K562 (cell line): ENCODE measurements around the gene UBE2H. TPM values are rescaled to one million over a fixed set of nuclear protein-coding genes. Genes with fewer than 3 reads are reported as not detected.

Experiments used
- ARID1B ChIP-seq: fragments of 450-650 bp; IDR thresholded peaks from 2 replicates; pipeline ENCODE4 v1.6.1; 2016; ENCODE audit warnings: antibody characterized with exemption, mild to moderate bottlenecking, inconsistent platforms
- CAMTA2 ChIP-seq: fragments of 250-450 bp; sonication (Bioruptor Pico); conservative IDR thresholded peaks from 2 replicates; pipeline ENCODE4 v1.5.1; 2022
- E2F3 ChIP-seq: fragments of 250-450 bp; sonication (Bioruptor Pico); IDR thresholded peaks from 2 replicates; pipeline ENCODE4 v1.4.0; 2020; ENCODE audit warnings: mild to moderate bottlenecking
- EWSR1 ChIP-seq: fragments of 450-650 bp; IDR thresholded peaks from 2 replicates; pipeline ENCODE4 v1.6.1; 2018; ENCODE audit warnings: borderline replicate concordance, mild to moderate bottlenecking, low read depth, moderate library complexity; ENCODE audit not compliant: partially characterized antibody
- FOXJ2 ChIP-seq: fragments of 200-800 bp; sonication (Bioruptor generic); IDR thresholded peaks from 2 replicates; pipeline ENCODE4 v1.6.1; 2016; ENCODE audit warnings: missing genetic modification characterization, missing compliant biosample characterization
- GATAD2B ChIP-seq: fragments of 450-650 bp; IDR thresholded peaks from 2 replicates; pipeline ENCODE4 v1.6.1; 2017; ENCODE audit warnings: mild to moderate bottlenecking, borderline replicate concordance
- L3MBTL2 ChIP-seq: fragments of 450-650 bp; IDR thresholded peaks from 2 replicates; pipeline ENCODE4 v1.6.1; 2016; ENCODE audit warnings: mild to moderate bottlenecking, moderate library complexity
- LCOR ChIP-seq: sonication (generic); formaldehyde crosslinking; IDR thresholded peaks from 2 replicates; pipeline ENCODE4 v1.8.0; 2022; ENCODE audit warnings: mild to moderate bottlenecking, missing genetic modification reagents
- MAFK ChIP-seq: IDR thresholded peaks from 2 replicates; pipeline ENCODE4 v1.6.1; 2011; ENCODE audit warnings: low read length, improper control_type of control experiment
- MYC ChIP-seq, 2 experiments: fragments of 250-450 bp in 1 of 2; sonication (Bioruptor Pico) in 1 of 2; IDR thresholded peaks; 2 replicates each; pipeline versions ENCODE4 v1.5.1 to v1.6.1; 2012 to 2021; ENCODE audit warnings: low read depth in 2 of 2, borderline replicate concordance in 1 of 2, improper control_type of control experiment in 1 of 2, low read length in 1 of 2, mild to moderate bottlenecking in 1 of 2, moderate library complexity in 1 of 2
- NFYB ChIP-seq: IDR thresholded peaks from 2 replicates; pipeline ENCODE4 v1.6.1; 2011; ENCODE audit warnings: mild to moderate bottlenecking, moderate library complexity; ENCODE audit not compliant: insufficient read length; ENCODE audit errors: extremely low read depth
- POLR2AphosphoS2 ChIP-seq: IDR thresholded peaks from 2 replicates; pipeline ENCODE4 v1.6.1; 2012; ENCODE audit warnings: low read length, improper control_type of control experiment
- SRSF3 ChIP-seq: fragments of 200-400 bp; formaldehyde crosslinking; IDR thresholded peaks from 2 replicates; pipeline ENCODE4 v1.6.1; 2016; ENCODE audit warnings: mild to moderate bottlenecking, low read length, moderate library complexity; ENCODE audit not compliant: insufficient read depth
- XRCC4 ChIP-seq: IDR thresholded peaks from one replicate; pipeline ENCODE4 v1.6.1; 2011; ENCODE audit not compliant: insufficient read depth, insufficient read length; ENCODE audit errors: extremely low read depth
- YY1 ChIP-seq, 3 experiments: IDR thresholded peaks; 2 replicates each; pipeline ENCODE4 v1.6.1; 2011; ENCODE audit warnings: low read length in 2 of 3, mild to moderate bottlenecking in 2 of 3, moderate library complexity in 2 of 3, borderline replicate concordance in 1 of 3, control low read depth in 1 of 3, low read depth in 1 of 3; ENCODE audit not compliant: insufficient read depth in 3 of 3, insufficient replicate concordance in 2 of 3, control insufficient read depth in 1 of 3, insufficient read length in 1 of 3; ENCODE audit errors: extremely low read depth in 1 of 3
- ZNF24 ChIP-seq: fragments of 450-650 bp; IDR thresholded peaks from 2 replicates; pipeline ENCODE4 v1.6.1; 2016
- ZNF347 ChIP-seq: fragments of 450-650 bp; formaldehyde crosslinking; IDR thresholded peaks from 2 replicates; pipeline ENCODE4 v1.4.0; 2020; ENCODE audit warnings: low read depth, mild to moderate bottlenecking, moderate library complexity
- polyA plus RNA-seq, 8 experiments: library from polyadenylated mRNA; depleted of rRNA in 4 of 8; stranded (reverse) in 5 of 8; unstranded in 3 of 8; fragments of >200 nt; fragmentation: Nextera tagmentation in 2 of 8; fragmentation: Illumina TruSeq in 1 of 8; extraction: Ambion mirVana in 2 of 8; extraction: Trizol in 1 of 8; gene quantifications; 2 replicates each; pipeline versions ENCODE4 v1.2.1 to v1.2.3, GENCODE V29; 2011 to 2014; ENCODE audit warnings: inconsistent platforms in 1 of 8, missing spikeins in 1 of 8
- total RNA-seq, 7 experiments: library from RNA; depleted of rRNA in 6 of 7; stranded (reverse); fragments of >200 nt in 6 of 7; fragmentation: Illumina TruSeq in 2 of 7; extraction: Trizol in 2 of 7; gene quantifications; 2 replicates each; pipeline versions ENCODE4 v1.2.1 to v1.2.3, GENCODE V29; 2011 to 2021; ENCODE audit warnings: low replicate concordance in 1 of 7
- TF ChIP-seq, protein P1 (sequence below): sonication (generic); formaldehyde crosslinking; IDR thresholded peaks from 2 replicates; pipeline ENCODE4 v1.8.0; 2022; ENCODE audit warnings: mild to moderate bottlenecking, missing genetic modification reagents
- TF ChIP-seq, protein P2 (sequence below): sonication (generic); formaldehyde crosslinking; IDR thresholded peaks from 2 replicates; pipeline ENCODE4 v1.8.0; 2023; ENCODE audit warnings: missing genetic modification reagents, mild to moderate bottlenecking, borderline replicate concordance
- TF ChIP-seq, protein P3 (sequence below): fragments of 450-650 bp; IDR thresholded peaks from 2 replicates; pipeline ENCODE4 v1.6.1; 2016

The UBE2H gene
- total and polyA plus RNA-seq, 9 of the 15 experiments (the other 6 are each of a cell fraction or from before 2014, with no cell fraction given): 6.3 to 33.0 (median 13.3) TPM

DNA sequence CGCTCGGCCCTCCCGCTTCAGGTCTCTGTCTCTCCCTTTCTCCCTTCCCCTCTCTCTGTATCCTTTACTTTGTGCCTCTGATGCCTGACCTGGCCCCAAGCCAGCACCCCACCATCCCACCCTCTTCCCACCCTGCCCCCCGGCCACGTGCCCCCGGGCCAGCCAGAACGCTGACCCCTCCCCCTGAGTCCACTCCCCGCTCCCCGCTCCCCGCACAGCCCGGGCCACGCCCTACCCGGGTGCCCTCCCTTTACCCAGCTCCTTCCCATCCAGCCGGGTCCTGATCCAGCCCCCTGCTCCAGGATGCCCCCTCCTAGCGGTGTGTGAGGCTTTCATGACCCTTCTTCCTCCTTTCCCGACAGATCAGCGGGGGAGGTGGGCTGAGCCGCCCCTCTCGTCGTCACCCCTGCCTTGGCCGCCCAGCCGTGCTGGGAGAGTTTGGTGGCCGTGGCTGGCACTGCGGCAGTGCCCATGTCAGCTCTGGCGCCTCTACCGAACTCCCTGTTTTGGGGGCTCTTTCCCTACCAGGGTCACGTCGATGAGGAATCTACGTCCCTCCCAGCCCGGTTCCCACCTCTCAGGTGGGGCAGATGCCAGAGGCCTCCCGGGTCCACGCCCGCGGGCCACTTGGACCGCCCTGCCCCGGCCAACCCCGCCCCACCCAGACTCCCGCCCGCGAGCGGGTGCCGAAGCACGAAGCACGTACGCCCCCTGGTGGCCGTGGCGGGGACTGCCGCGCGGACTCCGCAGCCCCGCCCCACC, 127.4 kb downstream of the UBE2H start (continued):
- no peak for TF ChIP-seq MAFK
- TF ChIP-seq LCOR (CRISPR knock-in tag): peak; percentile 44; the same call in 1 of the 2 replicates
- TF ChIP-seq EWSR1: no peak
- TF ChIP-seq, protein P1, sequence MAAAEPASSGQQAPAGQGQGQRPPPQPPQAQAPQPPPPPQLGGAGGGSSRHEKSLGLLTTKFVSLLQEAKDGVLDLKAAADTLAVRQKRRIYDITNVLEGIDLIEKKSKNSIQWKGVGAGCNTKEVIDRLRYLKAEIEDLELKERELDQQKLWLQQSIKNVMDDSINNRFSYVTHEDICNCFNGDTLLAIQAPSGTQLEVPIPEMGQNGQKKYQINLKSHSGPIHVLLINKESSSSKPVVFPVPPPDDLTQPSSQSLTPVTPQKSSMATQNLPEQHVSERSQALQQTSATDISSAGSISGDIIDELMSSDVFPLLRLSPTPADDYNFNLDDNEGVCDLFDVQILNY: no peak
- TF ChIP-seq, protein P2, sequence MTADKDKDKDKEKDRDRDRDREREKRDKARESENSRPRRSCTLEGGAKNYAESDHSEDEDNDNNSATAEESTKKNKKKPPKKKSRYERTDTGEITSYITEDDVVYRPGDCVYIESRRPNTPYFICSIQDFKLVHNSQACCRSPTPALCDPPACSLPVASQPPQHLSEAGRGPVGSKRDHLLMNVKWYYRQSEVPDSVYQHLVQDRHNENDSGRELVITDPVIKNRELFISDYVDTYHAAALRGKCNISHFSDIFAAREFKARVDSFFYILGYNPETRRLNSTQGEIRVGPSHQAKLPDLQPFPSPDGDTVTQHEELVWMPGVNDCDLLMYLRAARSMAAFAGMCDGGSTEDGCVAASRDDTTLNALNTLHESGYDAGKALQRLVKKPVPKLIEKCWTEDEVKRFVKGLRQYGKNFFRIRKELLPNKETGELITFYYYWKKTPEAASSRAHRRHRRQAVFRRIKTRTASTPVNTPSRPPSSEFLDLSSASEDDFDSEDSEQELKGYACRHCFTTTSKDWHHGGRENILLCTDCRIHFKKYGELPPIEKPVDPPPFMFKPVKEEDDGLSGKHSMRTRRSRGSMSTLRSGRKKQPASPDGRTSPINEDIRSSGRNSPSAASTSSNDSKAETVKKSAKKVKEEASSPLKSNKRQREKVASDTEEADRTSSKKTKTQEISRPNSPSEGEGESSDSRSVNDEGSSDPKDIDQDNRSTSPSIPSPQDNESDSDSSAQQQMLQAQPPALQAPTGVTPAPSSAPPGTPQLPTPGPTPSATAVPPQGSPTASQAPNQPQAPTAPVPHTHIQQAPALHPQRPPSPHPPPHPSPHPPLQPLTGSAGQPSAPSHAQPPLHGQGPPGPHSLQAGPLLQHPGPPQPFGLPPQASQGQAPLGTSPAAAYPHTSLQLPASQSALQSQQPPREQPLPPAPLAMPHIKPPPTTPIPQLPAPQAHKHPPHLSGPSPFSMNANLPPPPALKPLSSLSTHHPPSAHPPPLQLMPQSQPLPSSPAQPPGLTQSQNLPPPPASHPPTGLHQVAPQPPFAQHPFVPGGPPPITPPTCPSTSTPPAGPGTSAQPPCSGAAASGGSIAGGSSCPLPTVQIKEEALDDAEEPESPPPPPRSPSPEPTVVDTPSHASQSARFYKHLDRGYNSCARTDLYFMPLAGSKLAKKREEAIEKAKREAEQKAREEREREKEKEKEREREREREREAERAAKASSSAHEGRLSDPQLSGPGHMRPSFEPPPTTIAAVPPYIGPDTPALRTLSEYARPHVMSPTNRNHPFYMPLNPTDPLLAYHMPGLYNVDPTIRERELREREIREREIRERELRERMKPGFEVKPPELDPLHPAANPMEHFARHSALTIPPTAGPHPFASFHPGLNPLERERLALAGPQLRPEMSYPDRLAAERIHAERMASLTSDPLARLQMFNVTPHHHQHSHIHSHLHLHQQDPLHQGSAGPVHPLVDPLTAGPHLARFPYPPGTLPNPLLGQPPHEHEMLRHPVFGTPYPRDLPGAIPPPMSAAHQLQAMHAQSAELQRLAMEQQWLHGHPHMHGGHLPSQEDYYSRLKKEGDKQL (CRISPR knock-in tag): no peak
- TF ChIP-seq SRSF3: no peak
- TF ChIP-seq L3MBTL2: 0 out of 2 replicates have a peak, but pooled peaks have one; percentile 8
- TF ChIP-seq FOXJ2 (tag): no peak
- no peak for TF ChIP-seq ZNF24
- no peak for TF ChIP-seq POLR2AphosphoS2
- TF ChIP-seq MYC (IDR thresholded peaks at IDR 0.05; ENCODE audit: low read depth, low read length): 0 out of 2 replicates have a peak, but pooled peaks have one; percentile 19
- no peak for TF ChIP-seq MYC (CRISPR knock-in tag; IDR thresholded peaks at IDR 0.05; ENCODE audit: borderline replicate concordance, low read depth)
- TF ChIP-seq E2F3: 0 out of 2 replicates have a peak, but pooled peaks have one; percentile 18
- no peak for TF ChIP-seq CAMTA2 (CRISPR knock-in tag)
- TF ChIP-seq GATAD2B: no peak
- TF ChIP-seq XRCC4: no peak
- no peak for TF ChIP-seq NFYB
- TF ChIP-seq, protein P3, sequence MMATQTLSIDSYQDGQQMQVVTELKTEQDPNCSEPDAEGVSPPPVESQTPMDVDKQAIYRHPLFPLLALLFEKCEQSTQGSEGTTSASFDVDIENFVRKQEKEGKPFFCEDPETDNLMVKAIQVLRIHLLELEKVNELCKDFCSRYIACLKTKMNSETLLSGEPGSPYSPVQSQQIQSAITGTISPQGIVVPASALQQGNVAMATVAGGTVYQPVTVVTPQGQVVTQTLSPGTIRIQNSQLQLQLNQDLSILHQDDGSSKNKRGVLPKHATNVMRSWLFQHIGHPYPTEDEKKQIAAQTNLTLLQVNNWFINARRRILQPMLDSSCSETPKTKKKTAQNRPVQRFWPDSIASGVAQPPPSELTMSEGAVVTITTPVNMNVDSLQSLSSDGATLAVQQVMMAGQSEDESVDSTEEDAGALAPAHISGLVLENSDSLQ: no peak
- TF ChIP-seq ARID1B: no peak
- TF ChIP-seq YY1 (IDR thresholded peaks at IDR 0.05; ENCODE audit: borderline replicate concordance in 1 of 3, control insufficient read depth in 1 of 3, extremely low read depth in 1 of 3, insufficient read depth in 3 of 3, insufficient read length in 1 of 3, insufficient replicate concordance in 2 of 3, low read depth in 1 of 3, low read length in 2 of 3): peak in 2 of 3 experiments; percentile 13 to 42
- TF ChIP-seq ZNF347 (CRISPR knock-in tag): no peak
